ENCODE results near the gene OAS1.

OAS1 gene

DNA sequence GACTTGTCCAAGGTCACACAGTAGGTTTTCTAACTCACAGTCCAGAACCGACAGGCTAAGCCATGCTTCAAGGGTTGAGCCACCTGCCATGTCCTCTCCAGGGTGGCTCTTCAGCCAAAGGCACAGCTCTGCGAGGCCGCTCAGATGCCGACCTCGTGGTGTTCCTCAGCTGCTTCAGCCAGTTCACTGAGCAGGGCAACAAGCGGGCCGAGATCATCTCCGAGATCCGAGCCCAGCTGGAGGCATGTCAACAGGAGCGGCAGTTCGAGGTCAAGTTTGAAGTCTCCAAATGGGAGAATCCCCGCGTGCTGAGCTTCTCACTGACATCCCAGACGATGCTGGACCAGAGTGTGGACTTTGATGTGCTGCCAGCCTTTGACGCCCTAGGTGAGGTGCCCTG is 58.9 kb downstream of the OAS1 start:
- DNase-seq (ENCODE audit: low read depth in 2 of 2) = no peak

- DNase-seq (ENCODE audit: low read depth in 2 of 2) = no peak
Observed at GRCh38 chr12:112967306-112967705, 60.5 kb downstream of the OAS1 start.

- DNase-seq (ENCODE audit: low read depth in 2 of 2) = no peak
Observed at GRCh38 chr12:112967858-112968257, 61.1 kb downstream of the OAS1 start.
